PC-3 (cell line): Measurements from ENCODE around the gene PHF8.

Source experiments
- EZH2 ChIP-seq: fragments of 300-600 bp; sonication (generic); IDR thresholded peaks from one replicate; pipeline ENCODE4 v1.6.1; 2017; ENCODE audit warnings: antibody characterized with exemption, mild to moderate bottlenecking, low read length; ENCODE audit not compliant: unreplicated experiment
- EZH2phosphoT487 ChIP-seq: fragments of 300-600 bp; sonication (generic); IDR thresholded peaks from 2 replicates; pipeline ENCODE4 v1.6.1; 2018; ENCODE audit warnings: mild to moderate bottlenecking, antibody characterized with exemption, low read length, borderline replicate concordance
- TF ChIP-seq, protein P1 (sequence below): fragments of 300-600 bp; sonication (generic); conservative IDR thresholded peaks from 2 replicates; pipeline ENCODE4 v1.5.1; 2017; ENCODE audit warnings: antibody characterized with exemption, low read depth, mild to moderate bottlenecking, low read length

- TF ChIP-seq EZH2phosphoT487 (no peak), EZH2 (no peak)
- TF ChIP-seq, protein P1, sequence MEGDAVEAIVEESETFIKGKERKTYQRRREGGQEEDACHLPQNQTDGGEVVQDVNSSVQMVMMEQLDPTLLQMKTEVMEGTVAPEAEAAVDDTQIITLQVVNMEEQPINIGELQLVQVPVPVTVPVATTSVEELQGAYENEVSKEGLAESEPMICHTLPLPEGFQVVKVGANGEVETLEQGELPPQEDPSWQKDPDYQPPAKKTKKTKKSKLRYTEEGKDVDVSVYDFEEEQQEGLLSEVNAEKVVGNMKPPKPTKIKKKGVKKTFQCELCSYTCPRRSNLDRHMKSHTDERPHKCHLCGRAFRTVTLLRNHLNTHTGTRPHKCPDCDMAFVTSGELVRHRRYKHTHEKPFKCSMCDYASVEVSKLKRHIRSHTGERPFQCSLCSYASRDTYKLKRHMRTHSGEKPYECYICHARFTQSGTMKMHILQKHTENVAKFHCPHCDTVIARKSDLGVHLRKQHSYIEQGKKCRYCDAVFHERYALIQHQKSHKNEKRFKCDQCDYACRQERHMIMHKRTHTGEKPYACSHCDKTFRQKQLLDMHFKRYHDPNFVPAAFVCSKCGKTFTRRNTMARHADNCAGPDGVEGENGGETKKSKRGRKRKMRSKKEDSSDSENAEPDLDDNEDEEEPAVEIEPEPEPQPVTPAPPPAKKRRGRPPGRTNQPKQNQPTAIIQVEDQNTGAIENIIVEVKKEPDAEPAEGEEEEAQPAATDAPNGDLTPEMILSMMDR, result no peak
Measured at GRCh38 chrX:54090880-54091279, 46.6 kb upstream of the PHF8 start.
